Spleen (tissue), 11 donors: ENCODE measurements around the gene LMOD2. TPM values are rescaled to one million over a fixed set of nuclear protein-coding genes. Genes with fewer than 3 reads are reported as not detected.

ENCODE experiments used
- DNase-seq: peaks from one replicate; pipeline ENCODE4 v3.0.0-alpha.2; 2020
- H3K27ac ChIP-seq, 8 donors: fragments of 200-600 bp; sonication (generic) in 7 of 8; 1 replicate in 4 of 8; 2 replicates in 4 of 8; pipeline versions ENCODE4 v1.5.0 to v1.8.0; 2016 to 2021; ENCODE audit warnings: inconsistent platforms in 4 of 8, mild to moderate bottlenecking in 4 of 8, moderate library complexity in 1 of 8
- H3K27me3 ChIP-seq, 7 donors: fragments of 200-600 bp; sonication (generic) in 6 of 7; replicated peaks in 1 of 7; 1 replicate in 4 of 7; 2 replicates in 3 of 7; pipeline versions ENCODE4 v1.5.0 to v1.8.0; 2016 to 2021; ENCODE audit warnings: inconsistent platforms in 3 of 7, mild to moderate bottlenecking in 1 of 7
- H3K36me3 ChIP-seq, 6 donors: fragments of 200-600 bp; sonication (generic) in 5 of 6; 1 replicate in 4 of 6; 2 replicates in 2 of 6; pipeline versions ENCODE4 v1.5.0 to v1.8.0; 2016 to 2021; ENCODE audit warnings: inconsistent platforms in 2 of 6
- H3K4me1 ChIP-seq, 6 donors: fragments of 200-600 bp; sonication (generic) in 5 of 6; 1 replicate in 3 of 6; 2 replicates in 3 of 6; pipeline versions ENCODE4 v1.5.0 to v1.8.0; 2016 to 2021; ENCODE audit warnings: inconsistent platforms in 3 of 6
- H3K4me3 ChIP-seq, 8 donors: fragments of 200-600 bp; sonication (generic) in 7 of 8; 1 replicate in 4 of 8; 2 replicates in 4 of 8; pipeline versions ENCODE4 v1.5.0 to v1.8.0; 2016 to 2021; ENCODE audit warnings: inconsistent platforms in 4 of 8, mild to moderate bottlenecking in 4 of 8, moderate library complexity in 2 of 8
- H3K9me3 ChIP-seq, 8 donors: fragments of 200-600 bp; sonication (generic) in 7 of 8; 1 replicate in 4 of 8; 2 replicates in 4 of 8; pipeline versions ENCODE4 v1.5.0 to v1.8.0; 2016 to 2021; ENCODE audit warnings: inconsistent platforms in 4 of 8
- CTCF ChIP-seq, 11 experiments: fragments of 200-600 bp in 7 of 11; fragments of 450-650 bp in 4 of 11; sonication (generic) in 4 of 11; IDR thresholded peaks in 8 of 11; conservative IDR thresholded peaks in 3 of 11; 1 replicate in 7 of 11; 2 replicates in 4 of 11; pipeline versions ENCODE4 v1.4.0 to v1.8.0; 2016 to 2021; ENCODE audit warnings: antibody characterized with exemption in 11 of 11, inconsistent platforms in 4 of 11, mild to moderate bottlenecking in 1 of 11
- POLR2A ChIP-seq, 3 donors: fragments of 450-650 bp; IDR thresholded peaks; one replicate each; pipeline ENCODE4 v1.5.1; 2017; ENCODE audit warnings: antibody characterized with exemption in 3 of 3, mild to moderate bottlenecking in 1 of 3
- POLR2AphosphoS5 ChIP-seq, 3 donors: sonication (generic); formaldehyde crosslinking; IDR thresholded peaks; one replicate each; pipeline ENCODE4 v1.5.1; 2017; ENCODE audit warnings: antibody characterized with exemption in 3 of 3
- WGBS, 5 donors: extraction: QIAGEN DNeasy Blood & Tissue Kit in 3 of 5; methylation state at CpG; one replicate each; pipeline versions ENCODE4 v1.1.5 to v1.1.7; 2013 to 2018; 5-methylcytosine and 5-hydroxymethylcytosine counted together
- intact Hi-C: fragments of 100-400 bp; cut with DNase I; formaldehyde crosslinking; loops from one replicate; pipeline ENCODE4 v1.15.0; 2023; ENCODE audit warnings: low total_unique reads
- polyA plus RNA-seq, 3 donors: library from polyadenylated mRNA; stranded (reverse); fragments of 200-250 nt; gene quantifications; one replicate each; pipeline ENCODE4 v1.2.1, GENCODE V29; 2013
- total RNA-seq, 7 donors: library from RNA; depleted of rRNA in 3 of 7; stranded (reverse); fragments of >200 nt in 3 of 7; fragmentation: NEBNext Ultra II Directional in 4 of 7; extraction: Animal tissue kit (Norgen Biotek cat#: 25700) in 4 of 7; gene quantifications; one replicate each; pipeline versions ENCODE4 v1.1.0 to v1.2.1, GENCODE V29; 2016 to 2021
- donor health status: healthy with polysubstance abuse.
- donor health status: DM: no; HTN: no; CAD: no; lungs with moderate emphysema.
- donor health status: DM: no; HTN: no; CAD: no.
- donor health status: Bipolar disorder and iron deficiency.
- donor health status: healthy.
- donor health status: DM: no; HTN: no; CAD: no.
- donor health status: DM: yes; HTN: yes; CAD: no.

Gene LMOD2
- total and polyA plus RNA-seq, 10 donors: 0.03 TPM; not detected in 9

- H3K27me3 ChIP-seq: no peaks in the 10 kb centered on the region
- H3K27ac ChIP-seq: peak overlapping the region in 6 of 8 donors; percentile 13 to 47 (median 38)
- DNase-seq: no peak
- 34 to 42% (median 35%) methylated on average over 6 of the region's 6 CpGs for WGBS, 5 donors
- H3K9me3 ChIP-seq: no peaks in the 10 kb centered on the region
- H3K36me3 ChIP-seq: no peaks in the 10 kb centered on the region
- peaks cover 0 to 11% (median 0%) of the 10 kb centered on the region in 6 donors for H3K4me1 ChIP-seq
- TF ChIP-seq POLR2AphosphoS5 (IDR thresholded peaks at IDR 0.05): peak in 1 of 3 donors; percentile 45
- no peak for TF ChIP-seq POLR2A (IDR thresholded peaks at IDR 0.05)
- intact Hi-C loops: no loop called here
- no peak overlapping the region for H3K4me3 ChIP-seq
Measured at GRCh38 chr7:123643495-123644441, 11.9 kb upstream of the LMOD2 start.

DNA sequence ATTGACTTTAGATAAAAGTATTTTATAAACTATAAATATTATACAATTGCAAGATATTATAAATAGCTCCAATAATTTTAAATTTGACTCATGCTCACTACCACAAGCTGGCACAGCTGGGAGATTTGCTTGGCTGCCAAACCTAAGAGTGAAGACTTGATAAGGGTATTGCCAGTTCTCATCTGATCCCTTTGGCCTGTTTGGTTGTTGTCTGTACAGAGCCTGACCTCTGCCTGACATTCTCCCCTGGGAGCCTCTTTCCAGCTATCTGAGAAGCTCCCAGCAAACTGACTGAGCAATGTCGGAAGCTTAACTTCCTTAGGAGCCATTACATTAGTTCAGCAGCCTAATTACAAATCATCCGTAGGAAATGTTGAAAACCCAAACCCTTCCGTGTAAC lies 10.2 kb upstream of the LMOD2 start:
- no peaks in the 10 kb centered on the region for H3K36me3 ChIP-seq
- no peak overlapping the region for H3K4me3 ChIP-seq
- H3K27me3 ChIP-seq: no peaks in the 10 kb centered on the region
- intact Hi-C loops: no loop called here
- H3K4me1 ChIP-seq: peaks cover 0 to 11% (median 0%) of the 10 kb centered on the region in 6 donors
- TF ChIP-seq POLR2A (IDR thresholded peaks at IDR 0.05) (no peak), CTCF (IDR thresholded peaks at IDR 0.05 in 8 of 11, conservative IDR thresholded peaks at IDR 0.05 in 3 of 11) (no peak), POLR2AphosphoS5 (IDR thresholded peaks at IDR 0.05) (no peak)
- WGBS, 5 donors: 46 to 80% (median 55%) methylated on average over 3 of the region's 3 CpGs
- DNase-seq: no peak
- H3K27ac ChIP-seq: peak overlapping the region in 4 of 8 donors; percentile 1 to 39 (median 23)
- H3K9me3 ChIP-seq: no peaks in the 10 kb centered on the region

- DNase-seq: no peak
- Histone ChIP-seq H3K36me3 (no peaks in the 10 kb centered on the region), H3K4me3 (no peak overlapping the region), H3K4me1 (peaks cover 0 to 11% (median 0%) of the 10 kb centered on the region in 6 donors), H3K27me3 (no peaks in the 10 kb centered on the region), H3K27ac (no peak overlapping the region), H3K9me3 (no peaks in the 10 kb centered on the region)
- intact Hi-C loops: no loop called here
- no peak for TF ChIP-seq POLR2AphosphoS5 (IDR thresholded peaks at IDR 0.05)
- TF ChIP-seq CTCF (IDR thresholded peaks at IDR 0.05 in 8 of 11, conservative IDR thresholded peaks at IDR 0.05 in 3 of 11): no peak
- TF ChIP-seq POLR2A (IDR thresholded peaks at IDR 0.05): no peak
- 86 to 92% (median 87%) methylated on average over 7 of the region's 7 CpGs for WGBS, 5 donors
Measured at GRCh38 chr7:123647106-123647730, 8.4 kb upstream of the LMOD2 start.

GRCh38 chr7:123649964-123650363 lies 5.7 kb upstream of the LMOD2 start:
- 66 to 89% (median 80%) methylated on average over 2 of the region's 2 CpGs for WGBS, 5 donors
- no peaks in the 10 kb centered on the region for H3K27me3 ChIP-seq
- intact Hi-C loops: no loop called here

More at GRCh38 chr7:123649964-123650363, 5.7 kb upstream of the LMOD2 start:
- no peaks in the 10 kb centered on the region for H3K36me3 ChIP-seq
- no peak overlapping the region for H3K27ac ChIP-seq
- TF ChIP-seq POLR2AphosphoS5 (IDR thresholded peaks at IDR 0.05): no peak
- TF ChIP-seq POLR2A (IDR thresholded peaks at IDR 0.05): no peak
- no peak for TF ChIP-seq CTCF (IDR thresholded peaks at IDR 0.05 in 8 of 11, conservative IDR thresholded peaks at IDR 0.05 in 3 of 11)
- no peak overlapping the region for H3K4me3 ChIP-seq
- no peak for DNase-seq
- no peaks in the 10 kb centered on the region for H3K4me1 ChIP-seq
- no peaks in the 10 kb centered on the region for H3K9me3 ChIP-seq
